Neural progenitor cell (in vitro differentiated cells): Measurements from ENCODE around the gene HDC.

Experiments
- CTCF ChIP-seq: fragments of 200-600 bp; sonication (generic); IDR thresholded peaks from 2 replicates; pipeline ENCODE4 v1.5.1; 2017; ENCODE audit warnings: antibody characterized with exemption, mild to moderate bottlenecking
- EZH2 ChIP-seq: fragments of 200-600 bp; sonication (generic); IDR thresholded peaks from 2 replicates; pipeline ENCODE4 v1.6.1; 2017; ENCODE audit warnings: antibody characterized with exemption, mild to moderate bottlenecking, moderate library complexity
- EZH2phosphoT487 ChIP-seq: fragments of 200-600 bp; sonication (generic); IDR thresholded peaks from 2 replicates; pipeline ENCODE4 v1.6.1; 2017; ENCODE audit warnings: antibody characterized with exemption

GRCh38 chr15:50275091-50275490 lies 9.6 kb upstream of the HDC start:
- TF ChIP-seq CTCF (no peak), EZH2 (no peak), EZH2phosphoT487 (no peak)
